Mesenchymal stem cell (in vitro differentiated cells and primary cell): ENCODE data around the gene TEDC2.

Source experiments
- DNase-seq: peaks from one replicate; pipeline ENCODE4 v3.0.0-alpha.2; 2013
- H2AFZ ChIP-seq: one replicate; pipeline ENCODE4 v1.6.1; 2013; ENCODE audit warnings: low read depth, mild to moderate bottlenecking, control low read depth, inconsistent platforms, low read length, moderate library complexity
- H2AK5ac ChIP-seq: 2 replicates; pipeline ENCODE4 v1.6.1; 2013; ENCODE audit warnings: low read length, moderate library complexity, mild to moderate bottlenecking, inconsistent platforms; ENCODE audit not compliant: severe bottlenecking
- H2BK120ac ChIP-seq: one replicate; pipeline ENCODE4 v1.6.1; 2013; ENCODE audit warnings: low read depth, mild to moderate bottlenecking, inconsistent platforms, low read length, moderate library complexity
- H2BK12ac ChIP-seq, 2 experiments: one replicate each; pipeline ENCODE4 v1.6.1; 2013; ENCODE audit warnings: inconsistent platforms in 2 of 2, low read length in 2 of 2, mild to moderate bottlenecking in 2 of 2, moderate library complexity in 2 of 2, control low read depth in 1 of 2
- H2BK15ac ChIP-seq: one replicate; pipeline ENCODE4 v1.6.1; 2013; ENCODE audit warnings: mild to moderate bottlenecking, low read depth, inconsistent platforms; ENCODE audit not compliant: poor library complexity, severe bottlenecking
- H2BK5ac ChIP-seq: 2 replicates; pipeline ENCODE4 v1.6.1; 2013; ENCODE audit warnings: low read depth, mild to moderate bottlenecking, low read length, control low read depth, inconsistent platforms; ENCODE audit not compliant: poor library complexity, severe bottlenecking
- H3K14ac ChIP-seq, 2 experiments: one replicate each; pipeline ENCODE4 v1.6.1; 2013; ENCODE audit warnings: inconsistent platforms in 2 of 2, low read length in 2 of 2, control low read depth in 1 of 2, mild to moderate bottlenecking in 1 of 2, moderate library complexity in 1 of 2
- H3K18ac ChIP-seq, 2 experiments: one replicate each; pipeline ENCODE4 v1.6.1; 2013; ENCODE audit warnings: inconsistent platforms in 2 of 2, low read length in 2 of 2, control low read depth in 1 of 2, low read depth in 1 of 2, mild to moderate bottlenecking in 1 of 2
- H3K23ac ChIP-seq, 2 experiments: one replicate each; pipeline ENCODE4 v1.6.1; 2013; ENCODE audit warnings: inconsistent platforms in 2 of 2, low read length in 2 of 2, mild to moderate bottlenecking in 2 of 2, moderate library complexity in 2 of 2, control low read depth in 1 of 2
- H3K27ac ChIP-seq: 2 replicates; pipeline ENCODE4 v1.5.1; 2013; ENCODE audit warnings: mild to moderate bottlenecking, moderate library complexity, low read length, control low read depth, inconsistent platforms; ENCODE audit not compliant: poor library complexity, severe bottlenecking
- H3K27me3 ChIP-seq, 2 experiments: 2 replicates each; pipeline versions ENCODE4 v1.6.1 to v1.7.0; 2013; ENCODE audit warnings: low read length in 2 of 2, mild to moderate bottlenecking in 2 of 2, moderate library complexity in 2 of 2, control low read depth in 1 of 2, inconsistent platforms in 1 of 2; ENCODE audit not compliant: control insufficient read depth in 1 of 2, insufficient read depth in 1 of 2
- H3K36me3 ChIP-seq, 2 experiments: 2 replicates each; pipeline versions ENCODE4 v1.6.1 to v1.7.0; 2013; ENCODE audit warnings: low read length in 2 of 2, control low read depth in 1 of 2, inconsistent platforms in 1 of 2, low read depth in 1 of 2, mild to moderate bottlenecking in 1 of 2; ENCODE audit not compliant: insufficient read depth in 2 of 2, control insufficient read depth in 1 of 2
- H3K4ac ChIP-seq, 2 experiments: one replicate each; pipeline ENCODE4 v1.6.1; 2013; ENCODE audit warnings: inconsistent platforms in 2 of 2, low read length in 2 of 2, mild to moderate bottlenecking in 2 of 2, moderate library complexity in 2 of 2, control low read depth in 1 of 2, low read depth in 1 of 2
- H3K4me1 ChIP-seq: 2 replicates; pipeline ENCODE4 v1.6.1; 2013; ENCODE audit warnings: low read depth, low read length, control low read depth; ENCODE audit not compliant: control insufficient read depth, insufficient read depth
- H3K4me2 ChIP-seq: 2 replicates; pipeline ENCODE4 v1.6.1; 2013; ENCODE audit warnings: low read length, mild to moderate bottlenecking, inconsistent platforms; ENCODE audit not compliant: poor library complexity, severe bottlenecking
- H3K4me3 ChIP-seq, 2 experiments: 2 replicates each; pipeline versions ENCODE4 v1.5.1 to v1.7.0; 2013; ENCODE audit warnings: low read length in 2 of 2, mild to moderate bottlenecking in 2 of 2, control low read depth in 1 of 2, low read depth in 1 of 2; ENCODE audit not compliant: insufficient read depth in 1 of 2
- H3K79me1 ChIP-seq: replicated peaks from 2 replicates; pipeline ENCODE4 v1.6.1; 2013; ENCODE audit warnings: mild to moderate bottlenecking, control low read depth, low read length, inconsistent platforms; ENCODE audit not compliant: poor library complexity, severe bottlenecking
- H3K9ac ChIP-seq: 2 replicates; pipeline ENCODE4 v1.7.0; 2013; ENCODE audit warnings: mild to moderate bottlenecking, low read length, moderate library complexity
- H3K9me3 ChIP-seq: 2 replicates; pipeline ENCODE4 v1.7.0; 2013; ENCODE audit warnings: mild to moderate bottlenecking, low read length; ENCODE audit not compliant: control insufficient read depth
- H4K8ac ChIP-seq: one replicate; pipeline ENCODE4 v1.6.1; 2013; ENCODE audit warnings: inconsistent platforms, mild to moderate bottlenecking, low read length, moderate library complexity
- H4K91ac ChIP-seq: one replicate; pipeline ENCODE4 v1.6.1; 2013; ENCODE audit warnings: mild to moderate bottlenecking, low read length, inconsistent platforms
- WGBS: methylation state at CpG from one replicate; pipeline ENCODE4 v1.1.7; 2013; ENCODE audit warnings: mixed read lengths; 5-methylcytosine and 5-hydroxymethylcytosine counted together

Gene TEDC2

DNA sequence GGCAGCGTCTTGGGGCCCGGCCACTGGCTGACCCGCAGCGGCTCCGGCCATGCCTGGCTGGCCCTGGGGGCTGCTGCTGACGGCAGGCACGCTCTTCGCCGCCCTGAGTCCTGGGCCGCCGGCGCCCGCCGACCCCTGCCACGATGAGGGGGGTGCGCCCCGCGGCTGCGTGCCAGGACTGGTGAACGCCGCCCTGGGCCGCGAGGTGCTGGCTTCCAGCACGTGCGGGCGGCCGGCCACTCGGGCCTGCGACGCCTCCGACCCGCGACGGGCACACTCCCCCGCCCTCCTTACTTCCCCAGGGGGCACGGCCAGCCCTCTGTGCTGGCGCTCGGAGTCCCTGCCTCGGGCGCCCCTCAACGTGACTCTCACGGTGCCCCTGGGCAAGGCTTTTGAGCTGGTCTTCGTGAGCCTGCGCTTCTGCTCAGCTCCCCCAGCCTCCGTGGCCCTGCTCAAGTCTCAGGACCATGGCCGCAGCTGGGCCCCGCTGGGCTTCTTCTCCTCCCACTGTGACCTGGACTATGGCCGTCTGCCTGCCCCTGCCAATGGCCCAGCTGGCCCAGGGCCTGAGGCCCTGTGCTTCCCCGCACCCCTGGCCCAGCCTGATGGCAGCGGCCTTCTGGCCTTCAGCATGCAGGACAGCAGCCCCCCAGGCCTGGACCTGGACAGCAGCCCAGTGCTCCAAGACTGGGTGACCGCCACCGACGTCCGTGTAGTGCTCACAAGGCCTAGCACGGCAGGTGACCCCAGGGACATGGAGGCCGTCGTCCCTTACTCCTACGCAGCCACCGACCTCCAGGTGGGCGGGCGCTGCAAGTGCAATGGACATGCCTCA lies 12.0 kb downstream of the TEDC2 start:
- Histone ChIP-seq H2BK15ac (peak overlapping the region; percentile 35), H3K4me1 (peaks cover 68% of the 10 kb centered on the region), H3K9me3 (no peaks in the 10 kb centered on the region), H3K23ac (no peak overlapping the region), H3K9ac (no peak overlapping the region), H3K36me3 (peaks cover 0 to 6% of the 10 kb centered on the region in 2 experiments), H3K14ac (no peak overlapping the region), H4K91ac (peak overlapping the region; percentile 84), H3K4ac (peak overlapping the region in 1 of 2 experiments; percentile 81), H2AK5ac (no peak overlapping the region), H2BK120ac (no peak overlapping the region), H2BK5ac (no peak overlapping the region), H2BK12ac (peak overlapping the region in 1 of 2 experiments; percentile 67), H3K18ac (peak overlapping the region in 1 of 2 experiments; percentile 74), H2AFZ (no peak overlapping the region), H3K27ac (no peak overlapping the region), H3K4me3 (peak overlapping the region in 1 of 2 experiments; percentile 46), H3K27me3 (peaks cover 23 to 36% of the 10 kb centered on the region in 2 experiments), H3K79me1 (peaks cover 2% of the 10 kb centered on the region), H3K4me2 (peak overlapping the region; percentile 82), H4K8ac (peak overlapping the region; percentile 72)
- DNase-seq, result no peak
- WGBS, result 43% methylated on average over 61 of the region's 61 CpGs

DNA sequence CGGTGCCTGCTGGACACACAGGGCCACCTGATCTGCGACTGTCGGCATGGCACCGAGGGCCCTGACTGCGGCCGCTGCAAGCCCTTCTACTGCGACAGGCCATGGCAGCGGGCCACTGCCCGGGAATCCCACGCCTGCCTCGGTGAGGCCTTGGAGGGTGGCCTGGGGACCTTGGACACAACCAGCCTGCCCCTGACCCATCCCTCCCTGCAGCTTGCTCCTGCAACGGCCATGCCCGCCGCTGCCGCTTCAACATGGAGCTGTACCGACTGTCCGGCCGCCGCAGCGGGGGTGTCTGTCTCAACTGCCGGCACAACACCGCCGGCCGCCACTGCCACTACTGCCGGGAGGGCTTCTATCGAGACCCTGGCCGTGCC lies 12.6 kb downstream of the TEDC2 start:
- H3K14ac ChIP-seq, result no peak overlapping the region
- no peak overlapping the region for H4K8ac ChIP-seq
- no peak overlapping the region for H4K91ac ChIP-seq
- no peak overlapping the region for H3K4ac ChIP-seq
- no peak overlapping the region for H2BK12ac ChIP-seq
- peaks cover 0 to 6% of the 10 kb centered on the region in 2 experiments for H3K36me3 ChIP-seq
- peaks cover 23 to 36% of the 10 kb centered on the region in 2 experiments for H3K27me3 ChIP-seq
- WGBS, result 95% methylated on average over 27 of the region's 27 CpGs
- no peak overlapping the region for H3K4me3 ChIP-seq
- no peak overlapping the region for H3K23ac ChIP-seq
- no peak overlapping the region for H2AK5ac ChIP-seq
- H3K27ac ChIP-seq, result no peak overlapping the region
- H3K79me1 ChIP-seq, result peaks cover 4% of the 10 kb centered on the region
- no peak overlapping the region for H2BK120ac ChIP-seq
- H3K9me3 ChIP-seq, result no peaks in the 10 kb centered on the region
- H3K9ac ChIP-seq, result no peak overlapping the region
- no peak for DNase-seq
- peaks cover 65% of the 10 kb centered on the region for H3K4me1 ChIP-seq
- H3K18ac ChIP-seq, result peak overlapping the region in 1 of 2 experiments; percentile 18
- H2BK15ac ChIP-seq, result no peak overlapping the region
- H3K4me2 ChIP-seq, result no peak overlapping the region
- no peak overlapping the region for H2BK5ac ChIP-seq
- no peak overlapping the region for H2AFZ ChIP-seq

DNA sequence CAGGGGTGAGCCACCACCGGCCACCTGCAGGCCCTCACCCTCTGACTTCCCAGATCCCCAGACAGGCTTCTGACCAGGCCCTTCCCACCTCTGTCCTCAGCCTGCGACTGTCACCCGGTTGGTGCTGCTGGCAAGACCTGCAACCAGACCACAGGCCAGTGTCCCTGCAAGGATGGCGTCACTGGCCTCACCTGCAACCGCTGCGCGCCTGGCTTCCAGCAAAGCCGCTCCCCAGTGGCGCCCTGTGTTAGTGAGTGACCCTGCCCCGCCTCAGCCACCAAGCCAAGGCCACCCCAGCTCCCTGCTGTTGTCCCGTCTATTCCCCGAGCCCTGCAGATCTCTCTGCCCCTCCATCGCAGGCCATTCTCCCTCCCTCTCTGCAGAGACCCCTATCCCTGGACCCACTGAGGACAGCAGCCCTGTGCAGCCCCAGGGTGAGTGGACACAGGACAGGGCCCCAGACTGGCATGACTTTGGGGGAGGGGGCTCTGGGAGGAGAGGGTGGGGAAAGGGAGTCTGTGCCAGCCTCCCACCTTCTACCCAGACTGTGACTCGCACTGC lies 13.1 kb downstream of the TEDC2 start:
- Histone ChIP-seq H3K18ac (no peak overlapping the region), H2BK5ac (no peak overlapping the region), H3K9me3 (no peaks in the 10 kb centered on the region), H3K9ac (no peak overlapping the region), H3K36me3 (peaks cover 0 to 6% of the 10 kb centered on the region in 2 experiments), H2BK120ac (no peak overlapping the region), H3K27me3 (peaks cover 23 to 36% of the 10 kb centered on the region in 2 experiments), H3K4me1 (peaks cover 60% of the 10 kb centered on the region), H3K27ac (no peak overlapping the region), H2BK15ac (no peak overlapping the region), H3K14ac (no peak overlapping the region), H3K79me1 (peaks cover 9% of the 10 kb centered on the region), H3K23ac (no peak overlapping the region), H3K4ac (no peak overlapping the region), H3K4me2 (no peak overlapping the region), H2AFZ (no peak overlapping the region), H4K91ac (no peak overlapping the region), H4K8ac (no peak overlapping the region), H2BK12ac (no peak overlapping the region), H3K4me3 (peak overlapping the region in 1 of 2 experiments; percentile 10), H2AK5ac (no peak overlapping the region)
- WGBS, result 92% methylated on average over 14 of the region's 14 CpGs
- DNase-seq, result no peak

DNA sequence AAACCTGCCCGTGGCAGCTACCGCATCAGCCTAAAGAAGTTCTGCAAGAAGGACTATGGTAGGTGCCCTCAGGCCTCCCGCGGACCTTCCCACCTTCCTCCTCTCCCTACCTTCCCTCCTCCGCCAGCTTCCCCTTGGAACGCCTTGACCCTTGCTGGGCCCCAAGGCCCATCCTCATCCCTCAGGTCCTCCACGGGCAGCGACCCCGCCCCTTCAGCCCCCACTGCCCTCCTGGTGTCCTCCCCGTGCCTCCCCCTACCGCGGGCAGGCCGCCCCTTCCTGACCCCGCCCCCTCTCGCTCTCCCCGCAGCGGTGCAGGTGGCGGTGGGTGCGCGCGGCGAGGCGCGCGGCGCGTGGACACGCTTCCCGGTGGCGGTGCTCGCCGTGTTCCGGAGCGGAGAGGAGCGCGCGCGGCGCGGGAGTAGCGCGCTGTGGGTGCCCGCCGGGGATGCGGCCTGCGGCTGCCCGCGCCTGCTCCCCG lies 13.6 kb downstream of the TEDC2 start:
- H3K27ac ChIP-seq, result no peak overlapping the region
- WGBS, result 22% methylated on average over 14 of the region's 49 CpGs
- H3K27me3 ChIP-seq, result peaks cover 23 to 36% of the 10 kb centered on the region in 2 experiments
- H3K14ac ChIP-seq, result peak overlapping the region in 1 of 2 experiments; percentile 44
- H3K4me1 ChIP-seq, result peaks cover 55% of the 10 kb centered on the region
- H3K9ac ChIP-seq, result no peak overlapping the region
- no peak overlapping the region for H4K91ac ChIP-seq
- H3K18ac ChIP-seq, result peak overlapping the region in 1 of 2 experiments; percentile 23
- peaks cover 0 to 6% of the 10 kb centered on the region in 2 experiments for H3K36me3 ChIP-seq
- H4K8ac ChIP-seq, result no peak overlapping the region
- H2BK5ac ChIP-seq, result no peak overlapping the region
- H3K9me3 ChIP-seq, result no peaks in the 10 kb centered on the region
- H3K4me3 ChIP-seq, result peak overlapping the region in 1 of 2 experiments; percentile 77
- no peak overlapping the region for H3K23ac ChIP-seq
- peak overlapping the region; percentile 91 for H3K4me2 ChIP-seq
- no peak overlapping the region for H2AK5ac ChIP-seq
- H2BK15ac ChIP-seq, result no peak overlapping the region
- H3K4ac ChIP-seq, result no peak overlapping the region
- H2BK120ac ChIP-seq, result no peak overlapping the region
- DNase-seq, result no peak
- peaks cover 14% of the 10 kb centered on the region for H3K79me1 ChIP-seq
- no peak overlapping the region for H2AFZ ChIP-seq
- H2BK12ac ChIP-seq, result no peak overlapping the region
